OCI-LY3 (cell line): ENCODE data around the gene RUNX2.

ENCODE experiments used
- CTCF ChIP-seq: fragments of 200-600, 300-600 bp; sonication (generic); IDR thresholded peaks from 2 replicates; pipeline ENCODE4 v1.5.1; 2014; ENCODE audit warnings: antibody characterized with exemption, low read length, low read depth
- EZH2phosphoT487 ChIP-seq: fragments of 200-600 bp; shearing (Covaris generic); IDR thresholded peaks from 2 replicates; pipeline ENCODE4 v1.6.1; 2018; ENCODE audit warnings: antibody characterized with exemption, mixed run types, low read depth

GRCh38 chr6:45467853-45468252 is 139.7 kb downstream of the RUNX2 start:
- TF ChIP-seq CTCF (no peak), EZH2phosphoT487 (no peak)
